GM23338 (cell line): Measurements from ENCODE around the gene RPH3AL. TPM values are rescaled to one million over a fixed set of nuclear protein-coding genes. Genes with fewer than 3 reads are reported as not detected.
"Not testable (repeated sequence)": the region's sequence is repeated elsewhere in the genome, so short reads cannot be mapped to it uniquely, and the experiment has no call there.

Experiments
- ATAC-seq: fragments of 200-7000 bp; cut with Tn5 transposase; 3 replicates; pipeline ENCODE4 v1.9.1; 2020
- DNase-seq: peaks from one replicate; pipeline ENCODE4 v3.0.0-alpha.2; 2015; ENCODE audit warnings: low spot score
- H2AFZ ChIP-seq: fragments of 200-600 bp; sonication (generic); 2 replicates; pipeline ENCODE4 v1.8.0; 2016; ENCODE audit warnings: antibody characterized with exemption, mild to moderate bottlenecking, moderate library complexity
- H3F3A ChIP-seq: fragments of 200-600 bp; sonication (generic); replicated peaks from 2 replicates; pipeline ENCODE4 v1.8.0; 2017; ENCODE audit warnings: antibody characterized with exemption, mixed run types, low read depth
- H3K27ac ChIP-seq: fragments of 200-600 bp; sonication (generic); 2 replicates; pipeline ENCODE4 v1.6.1; 2016; ENCODE audit warnings: low read depth
- H3K27me3 ChIP-seq: fragments of 200-600 bp; sonication (generic); 2 replicates; pipeline ENCODE4 v1.8.0; 2016; ENCODE audit warnings: mild to moderate bottlenecking, mixed run types, moderate library complexity; ENCODE audit not compliant: insufficient read depth
- H3K36me3 ChIP-seq: fragments of 200-600 bp; sonication (generic); 2 replicates; pipeline ENCODE4 v1.8.0; 2016; ENCODE audit warnings: mild to moderate bottlenecking; ENCODE audit not compliant: insufficient read depth
- H3K4me1 ChIP-seq: fragments of 200-600 bp; sonication (generic); 2 replicates; pipeline ENCODE4 v1.8.0; 2016; ENCODE audit warnings: mild to moderate bottlenecking, moderate library complexity; ENCODE audit not compliant: insufficient read depth
- H3K4me2 ChIP-seq: fragments of 200-600 bp; sonication (generic); 2 replicates; pipeline ENCODE4 v1.7.1; 2017; ENCODE audit warnings: mixed run types
- H3K4me3 ChIP-seq: fragments of 200-600 bp; sonication (generic); 2 replicates; pipeline ENCODE4 v1.6.1; 2016; ENCODE audit warnings: mixed run types
- H3K79me2 ChIP-seq: fragments of 200-600 bp; sonication (generic); replicated peaks from 2 replicates; pipeline ENCODE4 v1.8.0; 2017; ENCODE audit warnings: mild to moderate bottlenecking; ENCODE audit not compliant: insufficient read depth
- H3K9me2 ChIP-seq: fragments of 200-600 bp; sonication (generic); 2 replicates; pipeline ENCODE4 v1.8.0; 2017; ENCODE audit not compliant: insufficient read depth
- H4K20me1 ChIP-seq: fragments of 200-600 bp; sonication (generic); replicated peaks from 2 replicates; pipeline ENCODE4 v1.8.0; 2017; ENCODE audit warnings: mild to moderate bottlenecking; ENCODE audit not compliant: insufficient read depth
- H3K27ac Mint-ChIP-seq: 2 replicates; pipeline ENCODE4 v1.8.0; 2020; ENCODE audit warnings: inconsistent platforms, mild to moderate bottlenecking, moderate library complexity, mixed read lengths
- H3K27me3 Mint-ChIP-seq: 3 replicates; pipeline ENCODE4 v1.8.0; 2022; ENCODE audit warnings: low read depth, mild to moderate bottlenecking, moderate library complexity, mixed read lengths, inconsistent platforms; ENCODE audit not compliant: insufficient read depth, poor library complexity
- H3K36me3 Mint-ChIP-seq: 3 replicates; pipeline ENCODE4 v1.8.0; 2021; ENCODE audit warnings: low read depth, mild to moderate bottlenecking, inconsistent platforms, moderate library complexity, mixed read lengths
- H3K4me1 Mint-ChIP-seq: 3 replicates; pipeline ENCODE4 v1.8.0; 2020; ENCODE audit warnings: mild to moderate bottlenecking, inconsistent platforms, mixed read lengths
- H3K4me3 Mint-ChIP-seq: 3 replicates; pipeline ENCODE4 v1.8.0; 2021; ENCODE audit warnings: moderate library complexity, mild to moderate bottlenecking, inconsistent platforms, mixed read lengths
- H3K9me3 Mint-ChIP-seq: 3 replicates; pipeline ENCODE4 v1.8.0; 2020; ENCODE audit warnings: moderate library complexity, mild to moderate bottlenecking, inconsistent platforms, mixed read lengths
- CREB1 ChIP-seq: fragments of 250-450 bp; sonication (Bioruptor Pico); IDR thresholded peaks from 2 replicates; pipeline ENCODE4 v1.5.0; 2020; ENCODE audit warnings: low read depth, mild to moderate bottlenecking, moderate library complexity
- EZH2 ChIP-seq: fragments of 200-600 bp; sonication (generic); IDR thresholded peaks from one replicate; pipeline ENCODE4 v1.8.0; 2017; ENCODE audit warnings: antibody characterized with exemption, mild to moderate bottlenecking, low read depth; ENCODE audit not compliant: unreplicated experiment
- EZH2phosphoT487 ChIP-seq: fragments of 200-600 bp; sonication (generic); IDR thresholded peaks from one replicate; pipeline ENCODE4 v1.8.1; 2018; ENCODE audit warnings: antibody characterized with exemption; ENCODE audit not compliant: unreplicated experiment
- JUNB ChIP-seq: IDR thresholded peaks from one replicate; pipeline ENCODE4 v1.6.1; 2016; ENCODE audit warnings: antibody characterized with exemption; ENCODE audit not compliant: unreplicated experiment
- NANOG ChIP-seq: IDR thresholded peaks from 2 replicates; pipeline ENCODE4 v1.6.1; 2016; ENCODE audit warnings: antibody characterized with exemption, borderline replicate concordance
- POLR2AphosphoS5 ChIP-seq: IDR thresholded peaks from 2 replicates; pipeline ENCODE4 v1.6.1; 2016; ENCODE audit warnings: antibody characterized with exemption, low read depth
- ZNF114 ChIP-seq: fragments of 250-450 bp; sonication (Bioruptor Pico); IDR thresholded peaks from 2 replicates; pipeline ENCODE4 v1.5.0; 2020; ENCODE audit warnings: mild to moderate bottlenecking, moderate library complexity
- ZNF331 ChIP-seq: fragments of 250-450 bp; sonication (Bioruptor Pico); IDR thresholded peaks from 2 replicates; pipeline ENCODE4 v1.5.0; 2020; ENCODE audit warnings: low read depth, mild to moderate bottlenecking, moderate library complexity
- polyA plus RNA-seq: library from polyadenylated mRNA; unstranded; fragments of >200 nt; fragmentation: Nextera tagmentation; extraction: Ambion mirVana; gene quantifications from 2 replicates; pipeline ENCODE4 v1.2.1, GENCODE V29; 2016
- total RNA-seq: library from RNA; depleted of rRNA; stranded (reverse); fragments of >200 nt; shearing (Covaris generic); gene quantifications from 2 replicates; pipeline ENCODE4 v1.2.3, GENCODE V29; 2014
- TF ChIP-seq, protein P1 (sequence below): IDR thresholded peaks from 2 replicates; pipeline ENCODE4 v1.6.1; 2016; ENCODE audit warnings: antibody characterized with exemption
- TF ChIP-seq, protein P2 (sequence below): IDR thresholded peaks from one replicate; pipeline ENCODE4 v1.6.1; 2018; ENCODE audit warnings: antibody characterized with exemption; ENCODE audit not compliant: unreplicated experiment
- TF ChIP-seq, protein P3 (sequence below): fragments of 250-450 bp; sonication (Bioruptor Pico); IDR thresholded peaks from 2 replicates; pipeline ENCODE4 v1.5.0; 2020; ENCODE audit warnings: mild to moderate bottlenecking, moderate library complexity

The RPH3AL gene
- total and polyA plus RNA-seq, 2 experiments from 2014 or later: 2.7 to 6.3 TPM

DNA sequence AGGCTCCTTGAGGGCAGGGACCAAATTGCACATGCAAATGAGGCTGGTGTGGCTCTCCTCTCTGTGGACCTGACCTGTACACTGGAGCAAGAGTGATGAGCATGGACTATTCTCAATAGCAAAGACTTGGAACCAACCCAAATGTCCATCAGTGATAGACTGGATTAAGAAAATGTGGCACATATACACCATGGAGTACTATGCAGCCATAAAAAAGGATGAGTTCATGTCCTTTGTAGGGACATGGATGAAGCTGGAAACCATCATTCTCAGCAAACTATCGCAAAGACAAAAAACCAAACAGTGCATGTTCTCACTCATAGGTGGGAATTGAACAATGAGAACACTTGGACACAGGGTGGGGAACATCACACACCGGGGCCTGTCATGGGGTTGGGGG lies 128.0 kb downstream of the RPH3AL start:
- not testable (repeated sequence) for H3K9me2 ChIP-seq, H3K4me3 ChIP-seq, H3K4me3 Mint-ChIP-seq, H3F3A ChIP-seq, H3K9me3 Mint-ChIP-seq, H3K36me3 ChIP-seq, H3K79me2 ChIP-seq, H3K27ac Mint-ChIP-seq, H3K36me3 Mint-ChIP-seq, H3K27ac ChIP-seq, H3K4me2 ChIP-seq, DNase-seq, H4K20me1 ChIP-seq, ATAC-seq, H3K4me1 ChIP-seq, H3K27me3 ChIP-seq, H2AFZ ChIP-seq
- Mint-ChIP-seq H3K4me1 (peaks cover 17% of the 10 kb centered on the region), H3K27me3 (peaks cover 14% of the 10 kb centered on the region)

DNA sequence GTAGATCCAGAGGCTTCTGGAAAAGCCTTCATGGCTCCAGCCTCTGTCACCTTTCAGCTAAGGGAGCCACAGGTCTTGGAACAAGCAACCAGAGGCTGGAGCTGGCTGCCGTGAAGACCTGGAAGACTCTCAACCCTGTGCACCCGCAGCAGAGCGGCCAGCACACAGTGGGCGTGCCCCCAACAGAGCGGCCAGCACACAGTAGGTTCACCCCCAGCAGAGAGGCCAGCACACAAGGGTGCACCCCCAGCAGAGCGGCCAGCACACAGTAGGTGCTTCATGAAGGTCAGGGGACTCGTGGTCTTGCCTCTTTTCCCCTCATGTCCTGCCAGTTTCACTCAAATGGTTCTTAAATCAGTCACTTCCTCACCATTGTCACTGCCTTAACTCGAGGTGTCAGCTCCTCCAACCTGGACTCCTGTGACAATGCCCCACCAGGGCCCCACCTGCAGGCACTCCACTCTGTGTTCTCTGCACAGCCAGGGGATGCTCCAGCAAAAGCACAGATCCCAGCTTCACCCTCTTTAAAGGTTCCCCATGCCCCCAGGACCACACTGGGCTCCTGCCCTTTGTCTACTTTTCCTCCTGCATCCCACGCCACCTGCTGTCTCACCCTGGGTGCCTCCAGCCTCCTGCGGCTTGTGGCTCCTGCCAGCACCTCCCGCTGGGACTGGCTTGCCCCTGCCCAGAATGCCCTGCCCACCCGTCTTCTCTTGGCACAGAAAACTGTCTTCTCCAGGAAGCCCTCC lies 128.7 kb downstream of the RPH3AL start:
- Histone ChIP-seq H3K79me2 (no peaks in the 10 kb centered on the region), H2AFZ (no peak overlapping the region), H3K36me3 (no peaks in the 10 kb centered on the region), H3K4me3 (no peak overlapping the region), H3F3A (no peaks in the 10 kb centered on the region), H3K4me2 (no peak overlapping the region), H3K27ac (no peak overlapping the region), H3K4me1 (no peaks in the 10 kb centered on the region), H3K27me3 (no peaks in the 10 kb centered on the region), H4K20me1 (no peaks in the 10 kb centered on the region), H3K9me2 (no peaks in the 10 kb centered on the region)
- Mint-ChIP-seq H3K4me3 (no peak overlapping the region), H3K36me3 (no peaks in the 10 kb centered on the region), H3K4me1 (peaks cover 17% of the 10 kb centered on the region), H3K27me3 (peaks cover 9% of the 10 kb centered on the region), H3K27ac (no peak overlapping the region), H3K9me3 (no peaks in the 10 kb centered on the region; the same call in 2 of the 3 replicates)
- DNase-seq (no peak), ATAC-seq (no peak)
- no peak for TF ChIP-seq ZNF114
- TF ChIP-seq, protein P1, sequence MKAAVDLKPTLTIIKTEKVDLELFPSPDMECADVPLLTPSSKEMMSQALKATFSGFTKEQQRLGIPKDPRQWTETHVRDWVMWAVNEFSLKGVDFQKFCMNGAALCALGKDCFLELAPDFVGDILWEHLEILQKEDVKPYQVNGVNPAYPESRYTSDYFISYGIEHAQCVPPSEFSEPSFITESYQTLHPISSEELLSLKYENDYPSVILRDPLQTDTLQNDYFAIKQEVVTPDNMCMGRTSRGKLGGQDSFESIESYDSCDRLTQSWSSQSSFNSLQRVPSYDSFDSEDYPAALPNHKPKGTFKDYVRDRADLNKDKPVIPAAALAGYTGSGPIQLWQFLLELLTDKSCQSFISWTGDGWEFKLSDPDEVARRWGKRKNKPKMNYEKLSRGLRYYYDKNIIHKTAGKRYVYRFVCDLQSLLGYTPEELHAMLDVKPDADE: no peak
- TF ChIP-seq POLR2AphosphoS5: no peak
- no peak for TF ChIP-seq JUNB
- TF ChIP-seq ZNF331 (CRISPR knock-in tag): no peak
- TF ChIP-seq, protein P2, sequence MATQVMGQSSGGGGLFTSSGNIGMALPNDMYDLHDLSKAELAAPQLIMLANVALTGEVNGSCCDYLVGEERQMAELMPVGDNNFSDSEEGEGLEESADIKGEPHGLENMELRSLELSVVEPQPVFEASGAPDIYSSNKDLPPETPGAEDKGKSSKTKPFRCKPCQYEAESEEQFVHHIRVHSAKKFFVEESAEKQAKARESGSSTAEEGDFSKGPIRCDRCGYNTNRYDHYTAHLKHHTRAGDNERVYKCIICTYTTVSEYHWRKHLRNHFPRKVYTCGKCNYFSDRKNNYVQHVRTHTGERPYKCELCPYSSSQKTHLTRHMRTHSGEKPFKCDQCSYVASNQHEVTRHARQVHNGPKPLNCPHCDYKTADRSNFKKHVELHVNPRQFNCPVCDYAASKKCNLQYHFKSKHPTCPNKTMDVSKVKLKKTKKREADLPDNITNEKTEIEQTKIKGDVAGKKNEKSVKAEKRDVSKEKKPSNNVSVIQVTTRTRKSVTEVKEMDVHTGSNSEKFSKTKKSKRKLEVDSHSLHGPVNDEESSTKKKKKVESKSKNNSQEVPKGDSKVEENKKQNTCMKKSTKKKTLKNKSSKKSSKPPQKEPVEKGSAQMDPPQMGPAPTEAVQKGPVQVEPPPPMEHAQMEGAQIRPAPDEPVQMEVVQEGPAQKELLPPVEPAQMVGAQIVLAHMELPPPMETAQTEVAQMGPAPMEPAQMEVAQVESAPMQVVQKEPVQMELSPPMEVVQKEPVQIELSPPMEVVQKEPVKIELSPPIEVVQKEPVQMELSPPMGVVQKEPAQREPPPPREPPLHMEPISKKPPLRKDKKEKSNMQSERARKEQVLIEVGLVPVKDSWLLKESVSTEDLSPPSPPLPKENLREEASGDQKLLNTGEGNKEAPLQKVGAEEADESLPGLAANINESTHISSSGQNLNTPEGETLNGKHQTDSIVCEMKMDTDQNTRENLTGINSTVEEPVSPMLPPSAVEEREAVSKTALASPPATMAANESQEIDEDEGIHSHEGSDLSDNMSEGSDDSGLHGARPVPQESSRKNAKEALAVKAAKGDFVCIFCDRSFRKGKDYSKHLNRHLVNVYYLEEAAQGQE: no peak
- TF ChIP-seq EZH2: no peak
- no peak for TF ChIP-seq EZH2phosphoT487
- no peak for TF ChIP-seq CREB1 (CRISPR knock-in tag)
- TF ChIP-seq, protein P3, sequence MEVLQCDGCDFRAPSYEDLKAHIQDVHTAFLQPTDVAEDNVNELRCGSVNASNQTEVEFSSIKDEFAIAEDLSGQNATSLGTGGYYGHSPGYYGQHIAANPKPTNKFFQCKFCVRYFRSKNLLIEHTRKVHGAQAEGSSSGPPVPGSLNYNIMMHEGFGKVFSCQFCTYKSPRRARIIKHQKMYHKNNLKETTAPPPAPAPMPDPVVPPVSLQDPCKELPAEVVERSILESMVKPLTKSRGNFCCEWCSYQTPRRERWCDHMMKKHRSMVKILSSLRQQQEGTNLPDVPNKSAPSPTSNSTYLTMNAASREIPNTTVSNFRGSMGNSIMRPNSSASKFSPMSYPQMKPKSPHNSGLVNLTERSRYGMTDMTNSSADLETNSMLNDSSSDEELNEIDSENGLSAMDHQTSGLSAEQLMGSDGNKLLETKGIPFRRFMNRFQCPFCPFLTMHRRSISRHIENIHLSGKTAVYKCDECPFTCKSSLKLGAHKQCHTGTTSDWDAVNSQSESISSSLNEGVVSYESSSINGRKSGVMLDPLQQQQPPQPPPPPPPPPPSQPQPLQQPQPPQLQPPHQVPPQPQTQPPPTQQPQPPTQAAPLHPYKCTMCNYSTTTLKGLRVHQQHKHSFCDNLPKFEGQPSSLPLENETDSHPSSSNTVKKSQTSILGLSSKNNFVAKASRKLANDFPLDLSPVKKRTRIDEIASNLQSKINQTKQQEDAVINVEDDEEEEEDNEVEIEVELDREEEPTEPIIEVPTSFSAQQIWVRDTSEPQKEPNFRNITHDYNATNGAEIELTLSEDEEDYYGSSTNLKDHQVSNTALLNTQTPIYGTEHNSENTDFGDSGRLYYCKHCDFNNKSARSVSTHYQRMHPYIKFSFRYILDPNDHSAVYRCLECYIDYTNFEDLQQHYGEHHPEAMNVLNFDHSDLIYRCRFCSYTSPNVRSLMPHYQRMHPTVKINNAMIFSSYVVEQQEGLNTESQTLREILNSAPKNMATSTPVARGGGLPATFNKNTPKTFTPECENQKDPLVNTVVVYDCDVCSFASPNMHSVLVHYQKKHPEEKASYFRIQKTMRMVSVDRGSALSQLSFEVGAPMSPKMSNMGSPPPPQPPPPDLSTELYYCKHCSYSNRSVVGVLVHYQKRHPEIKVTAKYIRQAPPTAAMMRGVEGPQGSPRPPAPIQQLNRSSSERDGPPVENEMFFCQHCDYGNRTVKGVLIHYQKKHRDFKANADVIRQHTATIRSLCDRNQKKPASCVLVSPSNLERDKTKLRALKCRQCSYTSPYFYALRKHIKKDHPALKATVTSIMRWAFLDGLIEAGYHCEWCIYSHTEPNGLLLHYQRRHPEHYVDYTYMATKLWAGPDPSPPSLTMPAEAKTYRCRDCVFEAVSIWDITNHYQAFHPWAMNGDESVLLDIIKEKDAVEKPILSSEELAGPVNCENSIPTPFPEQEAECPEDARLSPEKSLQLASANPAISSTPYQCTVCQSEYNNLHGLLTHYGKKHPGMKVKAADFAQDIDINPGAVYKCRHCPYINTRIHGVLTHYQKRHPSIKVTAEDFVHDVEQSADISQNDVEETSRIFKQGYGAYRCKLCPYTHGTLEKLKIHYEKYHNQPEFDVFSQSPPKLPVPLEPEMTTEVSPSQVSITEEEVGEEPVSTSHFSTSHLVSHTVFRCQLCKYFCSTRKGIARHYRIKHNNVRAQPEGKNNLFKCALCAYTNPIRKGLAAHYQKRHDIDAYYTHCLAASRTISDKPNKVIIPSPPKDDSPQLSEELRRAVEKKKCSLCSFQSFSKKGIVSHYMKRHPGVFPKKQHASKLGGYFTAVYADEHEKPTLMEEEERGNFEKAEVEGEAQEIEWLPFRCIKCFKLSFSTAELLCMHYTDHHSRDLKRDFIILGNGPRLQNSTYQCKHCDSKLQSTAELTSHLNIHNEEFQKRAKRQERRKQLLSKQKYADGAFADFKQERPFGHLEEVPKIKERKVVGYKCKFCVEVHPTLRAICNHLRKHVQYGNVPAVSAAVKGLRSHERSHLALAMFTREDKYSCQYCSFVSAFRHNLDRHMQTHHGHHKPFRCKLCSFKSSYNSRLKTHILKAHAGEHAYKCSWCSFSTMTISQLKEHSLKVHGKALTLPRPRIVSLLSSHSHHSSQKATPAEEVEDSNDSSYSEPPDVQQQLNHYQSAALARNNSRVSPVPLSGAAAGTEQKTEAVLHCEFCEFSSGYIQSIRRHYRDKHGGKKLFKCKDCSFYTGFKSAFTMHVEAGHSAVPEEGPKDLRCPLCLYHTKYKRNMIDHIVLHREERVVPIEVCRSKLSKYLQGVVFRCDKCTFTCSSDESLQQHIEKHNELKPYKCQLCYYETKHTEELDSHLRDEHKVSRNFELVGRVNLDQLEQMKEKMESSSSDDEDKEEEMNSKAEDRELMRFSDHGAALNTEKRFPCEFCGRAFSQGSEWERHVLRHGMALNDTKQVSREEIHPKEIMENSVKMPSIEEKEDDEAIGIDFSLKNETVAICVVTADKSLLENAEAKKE (CRISPR knock-in tag): no peak
- TF ChIP-seq NANOG: no peak
